ENCODE results near the gene SGPL1. TPM values are rescaled to one million over a fixed set of nuclear protein-coding genes. Genes with fewer than 3 reads are reported as not detected.

The SGPL1 gene
- total and polyA plus RNA-seq, 2 experiments from 2014 or later: 12.0 to 42.7 TPM

DNA sequence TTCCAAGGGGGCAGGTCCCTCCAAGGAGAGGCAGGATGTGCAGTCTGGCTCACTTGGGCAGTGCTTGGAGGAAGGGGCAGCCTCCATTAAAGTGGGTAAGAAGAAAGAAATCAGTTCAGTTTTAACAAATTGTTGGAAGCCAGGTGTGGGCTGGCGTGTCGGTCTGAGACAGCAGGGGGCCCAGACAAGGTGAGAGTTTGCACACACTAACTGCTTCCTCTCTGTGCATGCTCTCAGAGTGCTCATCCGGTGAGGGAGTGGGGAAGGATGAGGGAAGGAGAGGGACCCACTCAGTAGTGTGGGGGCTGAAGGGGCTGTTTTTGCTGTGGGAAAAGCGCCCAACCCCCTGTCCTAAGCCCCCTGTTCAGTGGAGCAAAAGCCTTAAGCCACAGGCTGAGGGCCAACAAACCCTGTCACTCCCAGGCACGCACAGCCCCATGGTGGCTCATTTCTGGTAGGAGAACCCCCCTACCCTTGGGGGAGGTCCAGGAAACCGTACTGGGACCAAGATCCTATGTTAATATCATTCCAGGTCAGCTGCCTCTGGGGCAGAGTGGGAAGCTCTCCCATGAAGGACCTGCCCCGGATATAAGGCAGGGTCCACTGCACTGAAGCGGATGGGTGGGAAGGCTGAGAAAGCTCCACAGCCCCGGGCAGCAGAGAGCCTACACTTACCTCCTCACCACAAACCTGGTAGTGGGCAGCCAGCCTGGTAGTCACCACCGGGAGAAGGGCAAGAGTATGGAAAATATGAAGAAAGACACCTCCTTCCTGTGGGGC, 77.7 kb downstream of the SGPL1 start (continued):
- TF ChIP-seq ZNF462 (CRISPR knock-in tag; IDR thresholded peaks at IDR 0.05): no peak

- peaks cover 12% of the 10 kb centered on the region for H3K9me3 Mint-ChIP-seq
- Histone ChIP-seq H3K4me3 (no peak overlapping the region), H3K9me2 (ENCODE audit: insufficient read depth) (no peaks in the 10 kb centered on the region), H3K27ac (ENCODE audit: low read depth) (no peak overlapping the region), H4K20me1 (replicated peaks; ENCODE audit: insufficient read depth) (no peaks in the 10 kb centered on the region), H3K27me3 (ENCODE audit: insufficient read depth) (no peaks in the 10 kb centered on the region), H3F3A (replicated peaks; ENCODE audit: low read depth) (no peaks in the 10 kb centered on the region), H3K36me3 (ENCODE audit: insufficient read depth) (no peaks in the 10 kb centered on the region), H3K4me1 (ENCODE audit: insufficient read depth) (peaks cover 16% of the 10 kb centered on the region), H3K4me2 (no peak overlapping the region), H3K79me2 (replicated peaks; ENCODE audit: insufficient read depth) (no peaks in the 10 kb centered on the region), H2AFZ (no peak overlapping the region)
- no peaks in the 10 kb centered on the region for H3K36me3 Mint-ChIP-seq (ENCODE audit: low read depth)
- ATAC-seq: no peak
- peaks cover 30% of the 10 kb centered on the region for H3K4me1 Mint-ChIP-seq
- no peak overlapping the region; the same call in 1 of the 2 replicates for H3K27ac Mint-ChIP-seq
- H3K27me3 Mint-ChIP-seq (ENCODE audit: insufficient read depth, low read depth, poor library complexity): peaks cover 4% of the 10 kb centered on the region
- no peak for DNase-seq (ENCODE audit: low spot score)
- H3K4me3 Mint-ChIP-seq: no peak overlapping the region
- TF ChIP-seq ZNF462 (CRISPR knock-in tag; IDR thresholded peaks at IDR 0.05) (no peak), REST (IDR thresholded peaks at IDR 0.05; ENCODE audit: unreplicated experiment) (no peak), ZNF114 (CRISPR knock-in tag; IDR thresholded peaks at IDR 0.05) (no peak), JUNB (IDR thresholded peaks at IDR 0.05; ENCODE audit: unreplicated experiment) (no peak)
Measured at GRCh38 chr10:70894416-70894815, 78.7 kb downstream of the SGPL1 start.

Measured in GM23338 (cell line).